Caki2 (cell line): ENCODE results near the gene SPRY1. TPM values are rescaled to one million over a fixed set of nuclear protein-coding genes. Genes with fewer than 3 reads are reported as not detected.

Source experiments
- DNase-seq: peaks from one replicate; pipeline ENCODE4 v3.0.0-alpha.2; 2015; ENCODE audit warnings: low read depth
- in situ Hi-C: cut with HindIII; loops from 2 replicates; pipeline ENCODE4 v1.10.0; 2016; ENCODE audit warnings: low sequenced_read_pairs, low pct_unique_long_range_greater_than_20kb, mixed read lengths
- total RNA-seq: library from RNA; depleted of rRNA; stranded (reverse); fragments of >200 nt; shearing (Covaris generic); gene quantifications from 2 replicates; pipeline ENCODE4 v1.2.3, GENCODE V29; 2014; ENCODE audit warnings: low replicate concordance

Gene SPRY1
- total RNA-seq, 1 experiment from 2014 or later = 2.6 TPM

DNA sequence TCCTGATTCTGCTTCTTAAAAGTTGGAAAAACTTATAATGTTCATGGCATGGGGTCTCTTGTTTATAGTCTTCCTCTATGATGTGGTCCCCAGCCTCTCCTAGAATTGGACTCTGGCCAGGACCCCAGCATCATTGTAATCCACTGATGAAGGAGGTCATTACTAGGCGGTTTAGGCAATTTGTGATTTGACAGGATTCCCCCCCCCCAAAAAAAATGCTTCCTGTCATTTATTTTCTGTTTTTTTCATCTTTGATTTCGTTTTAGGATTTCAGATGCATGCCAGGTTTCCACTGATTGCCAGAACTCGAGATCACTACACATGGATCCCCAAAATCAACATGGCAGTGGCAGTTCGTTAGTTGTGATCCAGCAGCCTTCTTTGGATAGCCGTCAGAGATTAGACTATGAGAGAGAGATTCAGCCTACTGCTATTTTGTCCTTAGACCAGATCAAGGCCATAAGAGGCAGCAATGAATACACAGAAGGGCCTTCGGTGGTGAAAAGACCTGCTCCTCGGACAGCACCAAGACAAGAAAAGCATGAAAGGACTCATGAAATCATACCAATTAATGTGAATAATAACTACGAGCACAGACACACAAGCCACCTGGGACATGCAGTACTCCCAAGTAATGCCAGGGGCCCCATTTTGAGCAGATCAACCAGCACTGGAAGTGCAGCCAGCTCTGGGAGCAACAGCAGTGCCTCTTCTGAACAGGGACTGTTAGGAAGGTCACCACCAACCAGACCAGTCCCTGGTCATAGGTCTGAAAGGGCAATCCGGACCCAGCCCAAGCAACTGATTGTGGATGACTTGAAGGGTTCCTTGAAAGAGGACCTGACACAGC lies 4.9 kb downstream of the SPRY1 start:
- in situ Hi-C loops = no loop called here
- DNase-seq = no peak

DNA sequence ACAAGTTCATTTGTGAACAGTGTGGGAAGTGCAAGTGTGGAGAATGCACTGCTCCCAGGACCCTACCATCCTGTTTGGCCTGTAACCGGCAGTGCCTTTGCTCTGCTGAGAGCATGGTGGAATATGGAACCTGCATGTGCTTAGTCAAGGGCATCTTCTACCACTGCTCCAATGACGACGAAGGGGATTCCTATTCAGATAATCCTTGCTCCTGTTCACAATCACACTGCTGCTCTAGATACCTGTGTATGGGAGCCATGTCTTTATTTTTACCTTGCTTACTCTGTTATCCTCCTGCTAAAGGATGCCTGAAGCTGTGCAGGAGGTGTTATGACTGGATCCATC lies 5.5 kb downstream of the SPRY1 start:
- no peak for DNase-seq
- in situ Hi-C loops = no loop called here

DNA sequence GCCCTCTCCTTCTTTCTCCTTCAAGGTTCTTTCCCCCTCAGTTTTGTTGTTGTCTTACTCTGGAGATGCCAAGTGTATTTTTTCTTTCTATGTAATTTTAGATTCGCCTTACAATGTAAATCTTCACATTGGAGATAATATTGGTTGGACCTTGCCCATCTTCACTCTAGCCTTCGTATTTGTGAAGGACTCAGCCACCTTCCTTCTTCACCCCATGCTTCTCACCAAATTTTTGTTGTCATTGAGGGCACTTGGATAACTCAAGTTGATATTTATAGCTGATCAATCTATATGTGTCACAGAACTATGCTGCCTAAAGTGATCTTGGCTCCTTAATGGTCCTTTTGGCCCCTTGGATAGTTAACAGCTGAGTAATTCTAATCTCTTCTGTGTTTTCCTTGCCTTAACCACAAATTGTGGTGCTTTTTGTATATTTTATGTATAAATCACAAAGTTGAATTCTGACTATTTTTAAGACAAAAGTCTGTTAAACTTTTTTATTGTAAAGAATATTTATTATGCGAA lies 6.5 kb downstream of the SPRY1 start:
- in situ Hi-C loops = no loop called here
- DNase-seq = no peak

DNA sequence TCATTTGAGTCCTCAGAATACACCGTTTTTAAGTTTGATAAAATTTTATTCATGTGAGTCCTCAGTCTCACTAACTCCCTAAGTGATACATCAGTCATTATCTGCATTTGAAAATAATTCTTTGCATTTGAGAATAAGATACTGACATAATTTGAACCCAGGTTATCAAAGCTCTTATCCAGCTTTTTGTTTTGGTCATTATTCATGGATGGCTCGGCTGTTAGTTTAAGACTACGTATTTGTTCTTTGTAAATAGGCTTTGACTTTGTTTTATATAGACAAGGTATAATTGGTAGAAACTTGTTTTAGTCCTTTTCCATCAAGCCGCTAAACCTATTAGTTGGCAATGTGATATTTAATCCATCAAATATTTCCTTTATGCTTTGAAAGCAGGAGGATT lies 7.9 kb downstream of the SPRY1 start:
- DNase-seq = no peak

DNA sequence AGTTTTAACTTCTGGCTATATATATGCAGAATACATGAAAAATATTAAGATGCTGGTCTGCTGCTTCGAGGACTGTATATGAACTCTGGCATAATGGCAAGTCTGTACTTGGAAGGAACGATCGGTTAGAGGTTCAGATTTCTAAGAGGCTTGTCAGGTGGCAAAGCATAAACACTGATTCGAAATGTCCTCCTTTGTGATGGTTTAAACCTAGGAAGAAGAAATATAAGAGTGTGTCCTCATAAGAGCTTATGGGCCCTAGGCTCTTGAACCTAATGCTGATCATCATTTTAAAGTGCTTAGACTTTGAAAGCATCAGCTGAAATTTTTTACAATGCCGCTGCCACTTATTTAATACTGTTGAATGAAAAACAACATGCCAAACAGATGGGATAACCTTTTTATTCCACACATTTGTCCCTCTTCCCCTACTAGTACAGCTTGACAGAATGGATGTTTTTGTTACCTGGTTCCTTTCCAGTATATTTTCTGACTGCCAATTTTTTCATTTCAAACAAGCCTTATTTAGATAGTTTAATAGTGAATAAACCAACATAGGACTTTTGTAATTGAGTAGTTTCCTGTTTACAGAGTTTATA lies 8.8 kb downstream of the SPRY1 start:
- DNase-seq = no peak
- in situ Hi-C loops = no loop called here

More for the DNA sequence above, 7.9 kb downstream of the SPRY1 start:
- in situ Hi-C loops = no loop called here

DNA sequence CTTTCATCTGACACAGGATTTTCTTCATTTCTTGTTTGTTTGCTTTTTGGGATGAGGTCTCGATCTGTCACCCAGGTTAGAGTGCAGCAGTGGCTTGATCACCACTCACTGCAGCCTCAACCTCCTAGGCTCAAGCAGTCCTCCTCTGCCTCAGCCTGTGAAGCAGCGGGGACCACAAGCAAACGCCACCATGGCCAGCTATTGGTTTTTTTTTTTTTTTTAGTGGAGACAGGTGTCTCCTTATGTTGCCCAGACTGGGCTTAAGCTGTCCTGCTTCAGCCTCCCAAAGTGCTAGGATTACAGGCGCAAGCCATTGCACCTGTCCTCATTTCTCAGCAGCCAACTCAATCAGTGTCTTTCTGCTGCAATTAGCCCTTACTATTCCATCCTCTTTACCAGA lies 10.3 kb downstream of the SPRY1 start:
- in situ Hi-C loops = no loop called here

DNA sequence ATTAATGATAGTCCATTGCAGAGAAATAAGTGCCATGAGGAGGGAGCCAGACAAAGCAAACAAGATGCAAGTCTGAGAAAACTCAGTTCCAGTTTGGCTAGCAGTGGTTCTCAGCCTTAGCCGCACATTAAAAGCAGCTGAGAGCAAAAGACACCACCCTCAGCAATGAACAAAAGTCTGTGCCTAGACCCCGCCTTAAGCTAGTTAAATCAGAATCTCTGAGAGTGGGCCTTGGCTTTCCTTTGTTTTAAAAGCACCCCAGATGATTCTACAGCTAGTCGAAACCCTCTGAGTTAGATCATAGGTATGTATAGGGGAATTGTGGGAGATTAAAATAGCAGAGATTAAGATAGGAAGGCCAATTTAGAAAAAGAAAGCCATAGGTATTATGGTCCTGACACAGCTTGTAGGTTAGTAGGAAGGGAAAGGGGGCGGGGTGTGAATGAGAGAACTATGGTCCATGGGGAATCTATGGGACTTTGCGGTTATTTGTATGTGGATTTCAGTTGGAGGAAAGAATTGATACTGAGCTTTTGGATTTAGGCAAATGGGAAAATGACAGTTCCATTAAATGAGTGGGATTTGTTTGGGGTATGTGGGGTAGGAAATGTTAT lies 12.0 kb downstream of the SPRY1 start:
- no peak for DNase-seq
- in situ Hi-C loops = no loop called here

More for the DNA sequence above, 10.3 kb downstream of the SPRY1 start:
- DNase-seq = no peak

DNA sequence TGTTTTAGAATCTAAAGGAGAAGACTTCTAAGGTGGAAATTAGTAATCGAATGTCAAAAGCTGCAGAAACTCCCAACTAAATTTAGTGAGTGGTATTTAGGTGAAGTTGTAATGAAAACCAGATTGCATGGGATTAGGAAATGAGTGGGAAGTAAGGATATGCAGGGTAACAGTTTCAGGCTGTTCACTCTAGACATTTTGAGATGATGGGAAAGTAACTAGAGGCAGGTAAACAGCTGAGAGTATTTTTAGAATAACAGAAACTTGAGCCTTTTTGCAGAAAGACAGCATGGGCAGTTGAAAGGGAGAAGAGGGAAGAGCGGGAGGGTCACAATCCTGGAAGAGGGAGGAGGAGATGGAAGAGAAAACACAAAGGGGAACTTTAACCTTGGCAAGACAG lies 12.7 kb downstream of the SPRY1 start:
- DNase-seq = no peak

DNA sequence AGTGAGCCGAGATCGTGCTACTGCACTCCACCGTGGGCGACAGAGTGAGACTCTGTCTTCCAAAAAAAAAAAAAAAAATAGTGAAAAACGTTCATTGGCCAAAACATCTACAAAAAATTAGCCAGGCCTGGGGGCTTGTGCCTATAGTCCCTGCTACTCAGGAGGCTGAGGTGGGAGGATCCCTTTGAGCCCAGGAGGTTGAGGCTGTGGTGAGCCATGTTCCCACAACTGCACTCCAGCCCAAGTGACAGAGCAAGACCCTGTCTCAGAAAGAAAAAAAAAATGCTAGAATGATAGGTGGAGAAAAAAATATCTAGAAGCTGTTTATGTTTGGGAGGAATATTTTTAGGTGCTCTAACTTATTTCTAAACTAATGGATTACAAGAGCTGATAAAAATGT lies 14.9 kb downstream of the SPRY1 start:
- no peak for DNase-seq
- in situ Hi-C loops = no loop called here

More for the DNA sequence above, 12.7 kb downstream of the SPRY1 start:
- in situ Hi-C loops = no loop called here

DNA sequence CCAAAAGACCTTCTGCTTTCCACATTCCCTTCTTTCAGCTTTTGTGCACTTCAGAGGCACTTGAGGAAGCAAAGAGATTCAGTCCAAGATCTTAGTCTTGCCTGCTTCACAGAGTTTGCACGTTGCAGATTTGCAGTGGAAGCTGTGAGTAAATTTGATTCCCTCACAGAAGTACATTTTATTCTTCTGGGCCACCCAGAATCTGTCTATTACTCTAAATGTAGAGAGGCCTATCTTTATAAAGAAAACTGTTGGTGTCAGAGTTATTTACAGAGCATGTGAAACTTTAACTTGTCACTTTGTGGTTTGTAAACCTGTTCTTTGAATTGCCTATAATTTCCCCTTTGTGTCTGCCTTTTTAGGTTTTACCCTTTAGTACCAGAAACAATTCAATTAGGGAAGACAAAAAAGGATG lies 15.5 kb downstream of the SPRY1 start:
- in situ Hi-C loops = no loop called here
- DNase-seq = no peak

DNA sequence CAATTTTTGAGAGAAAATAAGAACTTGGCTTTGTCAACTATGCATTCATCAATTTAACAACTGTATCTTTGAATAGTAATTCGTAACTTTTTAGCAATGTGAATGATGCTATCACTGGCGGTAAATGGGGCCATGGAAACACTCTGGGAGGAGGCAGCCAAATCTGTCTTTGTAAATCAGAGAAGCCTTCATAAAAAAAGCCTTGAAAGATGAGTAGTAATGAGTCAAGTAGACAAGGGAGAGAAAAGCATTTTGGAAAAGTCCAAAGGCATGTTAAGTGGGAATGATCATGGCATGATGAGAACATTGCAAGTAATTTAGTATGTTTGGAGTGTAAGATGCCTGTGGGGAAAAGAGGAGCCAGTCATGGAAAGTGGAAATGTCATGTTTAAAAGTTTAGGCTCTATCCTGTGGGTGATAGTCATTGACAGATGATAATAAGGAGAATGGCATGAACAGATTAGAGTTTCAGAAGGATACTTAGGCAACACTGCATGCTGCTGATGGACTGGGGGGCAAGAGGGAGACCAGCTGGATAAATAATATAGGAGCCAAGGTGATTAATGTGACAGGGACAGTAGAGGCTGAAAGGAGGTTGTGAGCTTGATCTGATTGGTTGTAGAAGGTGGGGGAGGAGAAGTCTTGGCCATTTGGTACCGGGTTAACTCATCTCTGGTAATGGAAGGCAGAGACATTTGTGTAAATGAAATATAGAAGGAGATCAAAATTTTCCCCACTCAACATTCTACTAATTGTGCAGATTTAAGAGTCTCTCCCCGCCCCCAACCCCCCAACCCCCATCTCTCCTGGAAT lies 16.3 kb downstream of the SPRY1 start:
- in situ Hi-C loops = no loop called here
- DNase-seq = no peak

DNA sequence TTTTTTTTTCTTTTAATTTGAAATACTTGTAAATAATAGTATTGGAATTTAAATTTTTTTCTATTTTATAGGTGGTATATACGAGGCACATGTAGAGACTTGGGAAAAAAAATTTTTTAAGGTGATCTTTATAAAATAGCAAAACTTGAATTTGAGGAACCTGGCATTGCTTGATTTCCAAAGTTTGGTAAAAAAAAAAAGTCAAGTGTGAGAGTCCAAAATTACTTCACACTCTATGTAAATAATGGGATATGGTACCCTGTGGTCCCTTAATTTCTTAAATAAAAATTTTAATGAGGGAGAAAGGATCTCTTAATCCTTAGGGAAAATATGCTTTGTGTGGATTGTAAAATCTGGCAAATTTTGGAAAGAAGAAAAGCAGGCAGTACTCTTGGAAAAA lies 19.0 kb downstream of the SPRY1 start:
- no peak for DNase-seq
- in situ Hi-C loops = no loop called here

DNA sequence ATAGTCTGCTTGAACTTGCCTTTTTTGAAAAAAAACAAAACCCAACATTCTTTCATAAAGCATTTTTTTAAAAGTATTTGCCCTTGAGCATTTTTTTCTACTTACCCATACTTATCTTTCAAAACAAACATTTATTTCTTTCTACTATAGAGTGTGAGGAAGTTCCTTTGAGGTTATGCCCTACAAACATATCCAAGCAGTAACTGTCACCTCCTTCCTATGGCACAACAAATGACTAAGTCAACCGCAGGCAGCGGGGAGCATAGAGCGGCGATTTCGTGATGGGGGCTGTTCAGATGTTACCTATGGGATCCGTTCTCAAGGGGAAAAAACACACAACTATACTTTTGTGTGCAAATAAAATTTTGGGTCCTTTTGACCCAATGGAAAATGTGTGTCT lies 19.4 kb downstream of the SPRY1 start:
- no peak for DNase-seq
- in situ Hi-C loops = no loop called here

DNA sequence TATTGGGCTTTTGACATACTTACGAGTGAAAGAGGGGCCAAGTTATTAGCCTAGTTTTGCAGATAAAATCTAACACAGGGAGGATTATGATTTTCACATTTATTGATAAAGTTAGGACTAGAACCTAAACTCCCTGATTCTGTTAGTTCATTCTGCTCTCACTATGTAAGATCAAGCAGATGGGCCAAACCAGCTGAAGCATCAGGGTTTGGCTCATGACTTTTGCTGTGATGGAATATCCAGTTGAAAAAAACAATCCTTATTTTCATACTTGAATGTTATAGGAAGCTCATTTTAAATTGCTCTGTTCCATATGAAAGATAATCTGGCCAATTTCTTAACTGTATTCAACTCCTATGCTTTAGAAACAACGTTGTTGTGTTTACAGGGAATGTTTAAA lies 21.2 kb downstream of the SPRY1 start:
- DNase-seq = no peak
- in situ Hi-C loops = no loop called here

DNA sequence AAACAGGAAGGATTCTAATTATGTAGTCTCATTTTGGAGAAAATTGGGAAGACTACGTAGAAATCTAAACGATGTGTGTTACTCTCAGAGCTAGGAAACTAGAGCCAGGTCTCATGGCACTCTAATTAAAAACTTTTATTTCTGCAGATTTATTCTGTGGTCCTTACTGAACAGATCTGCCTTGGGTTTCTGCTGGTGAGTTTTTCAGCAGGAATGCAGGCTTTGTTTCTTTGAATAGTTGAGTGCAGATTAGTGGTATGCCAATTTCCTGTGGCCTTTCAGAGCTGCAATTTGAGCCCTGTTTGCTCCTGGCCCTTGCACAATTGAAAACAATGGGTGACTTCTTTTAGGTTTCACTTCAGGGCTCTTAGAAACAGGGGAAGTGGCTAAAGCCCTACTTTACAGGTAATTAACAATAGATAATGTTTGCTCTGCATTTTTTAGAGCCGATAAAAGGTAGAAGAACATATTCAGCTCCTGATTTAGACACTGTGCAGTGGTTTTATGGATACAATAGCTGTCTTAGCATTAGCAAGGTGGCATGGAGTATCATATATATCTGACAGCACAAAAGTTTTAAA lies 21.8 kb downstream of the SPRY1 start:
- DNase-seq = no peak
- in situ Hi-C loops = no loop called here

DNA sequence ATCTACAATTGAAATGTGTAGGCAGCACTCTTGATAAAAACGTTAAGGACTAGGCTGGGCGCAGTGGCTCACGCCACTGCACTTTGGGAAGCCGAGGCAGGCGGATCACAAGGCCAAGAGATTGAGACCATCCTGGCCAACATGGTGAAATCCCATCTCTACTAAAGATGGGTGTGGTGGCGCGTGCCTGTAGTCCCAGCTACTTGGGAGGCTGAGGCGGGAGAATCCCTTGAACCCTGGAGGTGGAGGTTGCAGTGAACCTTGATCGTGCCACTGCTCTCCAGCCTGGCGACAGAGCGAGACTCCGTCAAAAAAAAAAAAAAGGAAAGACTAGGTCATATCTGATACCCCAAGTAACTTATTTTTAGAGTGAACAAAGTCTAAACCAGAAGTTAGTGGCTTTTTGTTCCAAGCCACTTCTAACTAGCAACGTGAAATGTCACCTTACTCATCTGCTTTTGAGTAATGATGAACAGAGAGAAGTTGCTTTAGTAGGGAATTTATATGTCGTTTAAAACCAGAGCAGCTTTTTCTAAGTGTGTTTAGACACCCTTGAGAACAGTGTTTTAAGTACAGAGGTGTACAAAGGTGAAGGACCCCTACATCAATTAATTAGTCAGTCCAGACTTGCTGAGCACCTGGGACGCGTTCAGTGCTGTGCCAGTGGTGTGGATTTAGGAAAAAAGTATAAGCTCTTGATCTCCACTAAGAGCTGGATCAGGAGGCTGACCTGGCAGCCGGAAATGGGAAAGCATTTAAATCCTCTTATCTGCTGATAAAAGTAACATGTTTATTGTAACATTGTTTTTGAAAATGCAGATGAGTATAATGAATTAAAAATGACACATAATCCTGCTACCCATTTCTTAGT lies 23.5 kb downstream of the SPRY1 start:
- in situ Hi-C loops = no loop called here
- no peak for DNase-seq

DNA sequence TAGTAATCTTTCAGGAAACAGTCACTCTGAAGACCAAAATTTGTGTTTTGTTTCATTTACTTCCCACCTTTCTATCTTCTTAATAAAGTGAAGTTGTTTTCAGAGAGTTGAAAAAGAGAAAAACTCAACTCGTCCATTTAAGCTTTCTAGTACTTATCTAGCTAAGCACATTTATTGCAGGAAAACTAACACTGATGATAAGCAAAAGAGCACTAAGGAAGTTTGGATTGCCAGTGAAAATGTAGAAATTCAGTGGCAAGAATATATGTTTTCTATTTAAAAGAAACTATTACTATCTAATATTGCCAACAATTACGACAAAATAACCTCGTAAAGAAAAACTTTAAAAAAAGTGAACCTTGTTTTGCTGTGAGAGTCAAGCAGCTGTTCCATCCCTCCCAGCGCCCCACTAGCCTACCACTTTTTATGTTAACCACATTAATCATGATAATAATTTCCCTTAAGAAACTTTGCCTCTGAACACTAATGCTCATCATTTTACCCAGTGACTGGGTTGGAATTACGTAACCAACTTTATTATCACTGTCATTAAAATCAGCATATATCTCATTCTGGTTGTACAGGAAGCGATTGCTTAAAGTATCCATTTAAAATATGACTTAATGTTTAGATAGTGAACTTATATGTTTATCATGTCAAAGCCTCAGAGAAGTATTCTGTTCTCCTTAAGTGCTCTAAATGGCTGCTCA lies 24.8 kb downstream of the SPRY1 start:
- DNase-seq = no peak
- in situ Hi-C loops = no loop called here
